GM23248 (cell line): ENCODE measurements around the gene SCAMP2.

Source experiments
- EZH2 ChIP-seq: fragments of 200-600 bp; sonication (generic); IDR thresholded peaks from 2 replicates; pipeline ENCODE4 v1.6.1; 2018; ENCODE audit warnings: antibody characterized with exemption, mild to moderate bottlenecking; ENCODE audit not compliant: insufficient read depth, poor library complexity, severe bottlenecking
- EZH2phosphoT487 ChIP-seq: fragments of 200-600 bp; sonication (generic); IDR thresholded peaks from 2 replicates; pipeline ENCODE4 v1.6.1; 2018; ENCODE audit warnings: antibody characterized with exemption, moderate library complexity, mild to moderate bottlenecking, low read depth; ENCODE audit not compliant: insufficient read depth

GRCh38 chr15:74829486-74829885, 43.7 kb downstream of the SCAMP2 start:
- TF ChIP-seq EZH2 (no peak), EZH2phosphoT487 (no peak)
